ENCODE results near the gene C1orf198. TPM values are rescaled to one million over a fixed set of nuclear protein-coding genes. Genes with fewer than 3 reads are reported as not detected.

The C1orf198 gene
- total and polyA plus RNA-seq, 4 donors, result 3.9 to 11.1 (median 10.4) TPM

Small RNAs within 50 kb of the gene (small RNA-seq; reads per million reads assigned to genes)
- gene RN7SL837P (not detected), gene RNA5SP79 (not detected)

Other genes starting within 250 kb of the C1orf198 start
- 10 to 100 TPM; 13.3 to 15.4 TPM for gene COG2, start 226.0 kb downstream of the C1orf198 start, total RNA-seq
- gene COG2, start 226.0 kb downstream of the C1orf198 start, polyA plus RNA-seq, result 10 to 100 TPM in 1 of 2 donors, 1 to 10 TPM in 1; 6.4 to 16.1 TPM
- gene AGT, start 154.4 kb downstream of the C1orf198 start, total RNA-seq, result 1,000 to 10,000 TPM; 1,430 to 1,596 TPM
- 1,000 to 10,000 TPM; 2,582 to 5,119 TPM for gene AGT, start 154.4 kb downstream of the C1orf198 start, polyA plus RNA-seq
- not detected for gene CAPN9, start 121.1 kb downstream of the C1orf198 start, total RNA-seq
- not detected for gene CAPN9, start 121.1 kb downstream of the C1orf198 start, polyA plus RNA-seq
- gene TTC13, start 110.3 kb upstream of the C1orf198 start, total RNA-seq, result 10 to 100 TPM; 10.2 to 17.5 TPM
- 1 to 10 TPM; 2.6 to 3.3 TPM for gene TTC13, start 110.3 kb upstream of the C1orf198 start, polyA plus RNA-seq
- 10 to 100 TPM; 13.4 to 15.9 TPM for gene ARV1, start 110.6 kb upstream of the C1orf198 start, total RNA-seq
- 10 to 100 TPM; 11.4 to 18.9 TPM for gene ARV1, start 110.6 kb upstream of the C1orf198 start, polyA plus RNA-seq
- 1 to 10 TPM; 8.1 to 8.8 TPM for gene FAM89A, start 171.7 kb upstream of the C1orf198 start, total RNA-seq
- gene FAM89A, start 171.7 kb upstream of the C1orf198 start, polyA plus RNA-seq, result 1 to 10 TPM; 5.3 to 8.1 TPM